ENCODE results near the gene ENTHD1. TPM values are rescaled to one million over a fixed set of nuclear protein-coding genes. Genes with fewer than 3 reads are reported as not detected.

The ENTHD1 gene
- total RNA-seq, 2 donors from 2014 or later = not detected

- no peaks in the 10 kb centered on the region for H3K9me3 ChIP-seq
- H3K36me3 ChIP-seq = no peaks in the 10 kb centered on the region
- no peak overlapping the region for H3K9ac ChIP-seq (ENCODE audit: low read depth in 2 of 2, low read length in 2 of 2)
- no peak overlapping the region for H3K4me3 ChIP-seq
- H3K4me1 ChIP-seq = no peaks in the 10 kb centered on the region
- DNase-seq = no peak
- H3K27me3 ChIP-seq = no peaks in the 10 kb centered on the region
- TF ChIP-seq CTCF (IDR thresholded peaks at IDR 0.05) = no peak
- intact Hi-C loops (cut with DNase I) = no loop called here
- no peak overlapping the region for H3K27ac ChIP-seq
Measured at GRCh38 chr22:39765046-39765445, 128.5 kb downstream of the ENTHD1 start.

GRCh38 chr22:39763276-39763675, 130.3 kb downstream of the ENTHD1 start:
- intact Hi-C loops (cut with DNase I) = no loop called here
- H3K36me3 ChIP-seq = no peaks in the 10 kb centered on the region
- H3K9me3 ChIP-seq = no peaks in the 10 kb centered on the region
- H3K4me1 ChIP-seq = no peaks in the 10 kb centered on the region
- DNase-seq = no peak
- H3K27ac ChIP-seq = no peak overlapping the region
- no peak for TF ChIP-seq CTCF (IDR thresholded peaks at IDR 0.05)
- H3K9ac ChIP-seq (ENCODE audit: low read depth in 2 of 2, low read length in 2 of 2) = no peak overlapping the region
- H3K4me3 ChIP-seq = no peak overlapping the region
- H3K27me3 ChIP-seq = no peaks in the 10 kb centered on the region

GRCh38 chr22:39750759-39751158, 142.8 kb downstream of the ENTHD1 start:
- intact Hi-C loops (cut with DNase I) = no loop called here

GRCh38 chr22:39748877-39749276, 144.7 kb downstream of the ENTHD1 start:
- DNase-seq = no peak

More at GRCh38 chr22:39750759-39751158, 142.8 kb downstream of the ENTHD1 start:
- no peaks in the 10 kb centered on the region for H3K27me3 ChIP-seq
- H3K27ac ChIP-seq = no peak overlapping the region
- H3K4me1 ChIP-seq = no peaks in the 10 kb centered on the region
- no peaks in the 10 kb centered on the region for H3K9me3 ChIP-seq
- TF ChIP-seq CTCF (IDR thresholded peaks at IDR 0.05) = no peak
- H3K36me3 ChIP-seq = no peaks in the 10 kb centered on the region
- no peak overlapping the region for H3K9ac ChIP-seq (ENCODE audit: low read depth in 2 of 2, low read length in 2 of 2)
- DNase-seq = no peak
- H3K4me3 ChIP-seq = no peak overlapping the region

GRCh38 chr22:39746600-39747262, 146.8 kb downstream of the ENTHD1 start:
- H3K27ac ChIP-seq = no peak overlapping the region
- no peak overlapping the region for H3K4me3 ChIP-seq
- H3K27me3 ChIP-seq = no peaks in the 10 kb centered on the region
- no peak for DNase-seq
- no peaks in the 10 kb centered on the region for H3K36me3 ChIP-seq
- intact Hi-C loops (cut with DNase I) = no loop called here
- H3K9ac ChIP-seq (ENCODE audit: low read depth in 2 of 2, low read length in 2 of 2) = no peak overlapping the region
- no peak for TF ChIP-seq CTCF (IDR thresholded peaks at IDR 0.05)
- no peaks in the 10 kb centered on the region for H3K4me1 ChIP-seq
- H3K9me3 ChIP-seq = no peaks in the 10 kb centered on the region

More at GRCh38 chr22:39748877-39749276, 144.7 kb downstream of the ENTHD1 start:
- H3K27me3 ChIP-seq = no peaks in the 10 kb centered on the region
- H3K9ac ChIP-seq (ENCODE audit: low read depth in 2 of 2, low read length in 2 of 2) = no peak overlapping the region
- H3K9me3 ChIP-seq = no peaks in the 10 kb centered on the region
- H3K4me1 ChIP-seq = no peaks in the 10 kb centered on the region
- no peak overlapping the region for H3K27ac ChIP-seq
- intact Hi-C loops (cut with DNase I) = no loop called here
- no peaks in the 10 kb centered on the region for H3K36me3 ChIP-seq
- H3K4me3 ChIP-seq = no peak overlapping the region
- no peak for TF ChIP-seq CTCF (IDR thresholded peaks at IDR 0.05)

All from colonic mucosa (tissue), 4 donors.